GM23248 (cell line): ENCODE data around the gene ZMIZ1. TPM values are rescaled to one million over a fixed set of nuclear protein-coding genes. Genes with fewer than 3 reads are reported as not detected.

ENCODE experiments used
- DNase-seq: peaks from one replicate; pipeline ENCODE4 v3.0.0-alpha.2; 2015
- H2AFZ ChIP-seq: fragments of 200-600 bp; sonication (generic); 2 replicates; pipeline ENCODE4 v1.6.1; 2016; ENCODE audit warnings: antibody characterized with exemption
- H3F3A ChIP-seq: fragments of 200-600 bp; sonication (generic); 2 replicates; pipeline ENCODE4 v1.6.1; 2016; ENCODE audit warnings: mild to moderate bottlenecking, antibody characterized with exemption, mixed run types; ENCODE audit not compliant: insufficient read depth
- H3K27ac ChIP-seq: fragments of 200-600 bp; sonication (generic); 2 replicates; pipeline ENCODE4 v1.5.1; 2016; ENCODE audit warnings: mild to moderate bottlenecking
- H3K27me3 ChIP-seq: fragments of 200-600 bp; sonication (generic); replicated peaks from 2 replicates; pipeline ENCODE4 v1.6.1; 2016; ENCODE audit warnings: mild to moderate bottlenecking; ENCODE audit not compliant: insufficient read depth
- H3K36me3 ChIP-seq: fragments of 200-600 bp; sonication (generic); 2 replicates; pipeline ENCODE4 v1.6.1; 2016; ENCODE audit warnings: low read depth, mild to moderate bottlenecking
- H3K4me1 ChIP-seq: fragments of 200-600 bp; sonication (generic); 2 replicates; pipeline ENCODE4 v1.6.1; 2016; ENCODE audit warnings: mild to moderate bottlenecking; ENCODE audit not compliant: insufficient read depth
- H3K4me2 ChIP-seq: fragments of 200-600 bp; sonication (generic); one replicate; pipeline ENCODE4 v1.6.1; 2016; ENCODE audit warnings: mild to moderate bottlenecking; ENCODE audit not compliant: unreplicated experiment
- H3K4me3 ChIP-seq: fragments of 200-600 bp; sonication (generic); 2 replicates; pipeline ENCODE4 v1.5.1; 2016; ENCODE audit warnings: mild to moderate bottlenecking
- H3K79me2 ChIP-seq: fragments of 200-600 bp; sonication (generic); 2 replicates; pipeline ENCODE4 v1.6.1; 2016; ENCODE audit warnings: mild to moderate bottlenecking; ENCODE audit not compliant: insufficient read depth
- H3K9ac ChIP-seq: fragments of 200-600 bp; sonication (generic); 2 replicates; pipeline ENCODE4 v1.6.1; 2016; ENCODE audit warnings: mild to moderate bottlenecking
- H3K9me2 ChIP-seq: fragments of 200-600 bp; sonication (generic); 2 replicates; pipeline ENCODE4 v1.6.1; 2016; ENCODE audit warnings: mixed run types, mild to moderate bottlenecking, moderate library complexity; ENCODE audit not compliant: insufficient read depth
- H3K9me3 ChIP-seq: fragments of 200-600 bp; sonication (generic); one replicate; pipeline ENCODE4 v1.6.1; 2017; ENCODE audit warnings: low read depth
- H4K20me1 ChIP-seq: fragments of 200-600 bp; sonication (generic); 2 replicates; pipeline ENCODE4 v1.6.0; 2016; ENCODE audit not compliant: insufficient read depth
- EZH2 ChIP-seq: fragments of 200-600 bp; sonication (generic); IDR thresholded peaks from 2 replicates; pipeline ENCODE4 v1.6.1; 2018; ENCODE audit warnings: antibody characterized with exemption, mild to moderate bottlenecking; ENCODE audit not compliant: insufficient read depth, poor library complexity, severe bottlenecking
- EZH2phosphoT487 ChIP-seq: fragments of 200-600 bp; sonication (generic); IDR thresholded peaks from 2 replicates; pipeline ENCODE4 v1.6.1; 2018; ENCODE audit warnings: antibody characterized with exemption, moderate library complexity, mild to moderate bottlenecking, low read depth; ENCODE audit not compliant: insufficient read depth
- WGBS, 2 experiments: methylation state at CpG; one replicate each; pipeline ENCODE4 v1.1.6; 2015 to 2017; ENCODE audit warnings: low lambda C conversion rate in 2 of 2, low coverage in 1 of 2; ENCODE audit errors: missing lambda C conversion rate in 2 of 2; 5-methylcytosine and 5-hydroxymethylcytosine counted together
- in situ Hi-C: fragments of 300-500 bp; cut with MboI; formaldehyde crosslinking; loops from 2 replicates; pipeline ENCODE4 v1.15.0; 2020
- polyA plus RNA-seq: library from polyadenylated mRNA; unstranded; fragments of >200 nt; fragmentation: Nextera tagmentation; extraction: Ambion mirVana; gene quantifications from 2 replicates; pipeline ENCODE4 v1.2.1, GENCODE V29; 2016
- total RNA-seq: library from RNA; depleted of rRNA; stranded (reverse); fragments of >200 nt; shearing (Covaris generic); gene quantifications from 2 replicates; pipeline ENCODE4 v1.2.3, GENCODE V29; 2014

Gene ZMIZ1
- total and polyA plus RNA-seq, 2 experiments from 2014 or later, result 21.9 to 28.4 TPM

- 65 to 73% methylated on average over 9 of the region's 9 CpGs for WGBS, 2 experiments
- peaks cover 22% of the 10 kb centered on the region; the same call in 1 of the 2 replicates for H3K36me3 ChIP-seq
- no peaks in the 10 kb centered on the region for H4K20me1 ChIP-seq
- H3K9me3 ChIP-seq, result no peaks in the 10 kb centered on the region
- H2AFZ ChIP-seq, result no peak overlapping the region
- H3F3A ChIP-seq, result peaks cover 14% of the 10 kb centered on the region; the same call in 1 of the 2 replicates
- no peak for TF ChIP-seq EZH2
- TF ChIP-seq EZH2phosphoT487, result no peak
- no peaks in the 10 kb centered on the region for H3K27me3 ChIP-seq
- H3K9me2 ChIP-seq, result no peaks in the 10 kb centered on the region
- peaks cover 79% of the 10 kb centered on the region for H3K79me2 ChIP-seq
- H3K4me2 ChIP-seq, result no peak overlapping the region
- H3K4me1 ChIP-seq, result no peaks in the 10 kb centered on the region
- in situ Hi-C loops, result no loop called here
- no peak overlapping the region for H3K4me3 ChIP-seq
- DNase-seq, result peak; percentile 49
- no peak overlapping the region for H3K27ac ChIP-seq
- no peak overlapping the region for H3K9ac ChIP-seq
These were observed 133.6 kb downstream of the ZMIZ1 start for GRCh38 chr10:79202188-79203013.

- Histone ChIP-seq H2AFZ (no peak overlapping the region), H3K27me3 (no peaks in the 10 kb centered on the region), H4K20me1 (no peaks in the 10 kb centered on the region), H3K9me3 (no peaks in the 10 kb centered on the region), H3K4me3 (no peak overlapping the region), H3K4me1 (no peaks in the 10 kb centered on the region), H3K4me2 (no peak overlapping the region), H3K79me2 (peaks cover 74% of the 10 kb centered on the region), H3K27ac (no peak overlapping the region), H3F3A (0 out of 2 replicates have a peak, but pooled peaks cover 7% of the 10 kb centered on the region), H3K36me3 (peaks cover 19% of the 10 kb centered on the region; the same call in 1 of the 2 replicates), H3K9me2 (no peaks in the 10 kb centered on the region), H3K9ac (no peak overlapping the region)
- no peak for TF ChIP-seq EZH2
- TF ChIP-seq EZH2phosphoT487, result no peak
- no peak for DNase-seq
- WGBS, 2 experiments, result 54 to 55% methylated on average over 13 of the region's 13 CpGs
- in situ Hi-C loops, result no loop called here
These were observed 134.4 kb downstream of the ZMIZ1 start for GRCh38 chr10:79203014-79203644.

- no peak for DNase-seq
These were observed 135.1 kb downstream of the ZMIZ1 start for GRCh38 chr10:79203833-79204232.

GRCh38 chr10:79206300-79207095, 137.7 kb downstream of the ZMIZ1 start:
- no peak for TF ChIP-seq EZH2phosphoT487
- TF ChIP-seq EZH2, result no peak
- Histone ChIP-seq H3K9ac (no peak overlapping the region), H3K4me1 (no peaks in the 10 kb centered on the region), H3K4me2 (no peak overlapping the region), H3K9me3 (no peaks in the 10 kb centered on the region), H3K27ac (no peak overlapping the region), H3K27me3 (no peaks in the 10 kb centered on the region), H3K79me2 (peaks cover 41% of the 10 kb centered on the region), H3K9me2 (no peaks in the 10 kb centered on the region), H2AFZ (no peak overlapping the region), H3K36me3 (peaks cover 30% of the 10 kb centered on the region; the same call in 1 of the 2 replicates), H4K20me1 (no peaks in the 10 kb centered on the region), H3F3A (0 out of 2 replicates have a peak, but pooled peaks cover 8% of the 10 kb centered on the region), H3K4me3 (no peak overlapping the region)
- in situ Hi-C loops, result no loop called here
- DNase-seq, result no peak
- whole genome bisulfite sequencing, 2 experiments, result 88% methylated on average over 13 of the region's 13 CpGs

More at GRCh38 chr10:79203833-79204232, 135.1 kb downstream of the ZMIZ1 start:
- Histone ChIP-seq H3K9me2 (no peaks in the 10 kb centered on the region), H3K9me3 (no peaks in the 10 kb centered on the region), H3F3A (0 out of 2 replicates have a peak, but pooled peaks cover 7% of the 10 kb centered on the region), H3K79me2 (peaks cover 67% of the 10 kb centered on the region), H3K27me3 (no peaks in the 10 kb centered on the region), H3K27ac (no peak overlapping the region), H3K36me3 (peaks cover 21% of the 10 kb centered on the region; the same call in 1 of the 2 replicates), H4K20me1 (no peaks in the 10 kb centered on the region), H3K4me3 (no peak overlapping the region), H3K4me2 (no peak overlapping the region), H3K4me1 (no peaks in the 10 kb centered on the region), H3K9ac (no peak overlapping the region), H2AFZ (no peak overlapping the region)
- WGBS, 2 experiments, result 82 to 83% methylated on average over 6 to 8 of the region's 8 CpGs
- in situ Hi-C loops, result no loop called here
- no peak for TF ChIP-seq EZH2phosphoT487
- no peak for TF ChIP-seq EZH2
